Retinal pigment epithelial cell (primary cell): ENCODE data around the gene POLA1.
"Not testable (repeated sequence)": the region's sequence is repeated elsewhere in the genome, so short reads cannot be mapped to it uniquely, and the experiment has no call there.

Experiments used
- DNase-seq: peaks from one replicate; pipeline ENCODE4 v3.0.0-alpha.2; 2010; ENCODE audit warnings: low read depth
- H3K4me3 ChIP-seq: 2 replicates; pipeline ENCODE4 v1.5.1; 2011; ENCODE audit warnings: mild to moderate bottlenecking, low read length, control low read depth, moderate library complexity
- TF ChIP-seq, protein P1 (sequence below): conservative IDR thresholded peaks from 2 replicates; pipeline ENCODE4 v1.5.1; 2011; ENCODE audit warnings: low read depth, low read length, control low read depth, inconsistent platforms

The POLA1 gene

DNA sequence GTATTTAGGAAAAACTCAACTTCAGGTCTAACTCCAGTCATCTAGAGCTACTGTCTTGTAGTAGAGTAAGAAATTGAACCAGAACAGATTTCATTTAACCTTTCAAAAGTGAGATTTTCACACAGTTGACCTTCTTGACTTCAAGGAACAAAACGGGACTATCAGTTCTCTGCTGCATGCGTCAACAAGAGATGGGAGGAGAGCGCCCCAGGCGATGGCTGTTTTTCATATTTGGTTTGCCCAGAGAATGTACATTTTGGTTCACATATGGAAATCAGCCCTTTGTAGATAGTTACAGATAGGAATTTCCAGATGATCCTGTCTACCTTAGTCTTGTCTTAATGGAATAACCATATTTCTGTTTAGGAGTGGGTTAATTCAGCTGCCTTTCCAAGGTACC, 158.1 kb downstream of the POLA1 start:
- TF ChIP-seq, protein P1, sequence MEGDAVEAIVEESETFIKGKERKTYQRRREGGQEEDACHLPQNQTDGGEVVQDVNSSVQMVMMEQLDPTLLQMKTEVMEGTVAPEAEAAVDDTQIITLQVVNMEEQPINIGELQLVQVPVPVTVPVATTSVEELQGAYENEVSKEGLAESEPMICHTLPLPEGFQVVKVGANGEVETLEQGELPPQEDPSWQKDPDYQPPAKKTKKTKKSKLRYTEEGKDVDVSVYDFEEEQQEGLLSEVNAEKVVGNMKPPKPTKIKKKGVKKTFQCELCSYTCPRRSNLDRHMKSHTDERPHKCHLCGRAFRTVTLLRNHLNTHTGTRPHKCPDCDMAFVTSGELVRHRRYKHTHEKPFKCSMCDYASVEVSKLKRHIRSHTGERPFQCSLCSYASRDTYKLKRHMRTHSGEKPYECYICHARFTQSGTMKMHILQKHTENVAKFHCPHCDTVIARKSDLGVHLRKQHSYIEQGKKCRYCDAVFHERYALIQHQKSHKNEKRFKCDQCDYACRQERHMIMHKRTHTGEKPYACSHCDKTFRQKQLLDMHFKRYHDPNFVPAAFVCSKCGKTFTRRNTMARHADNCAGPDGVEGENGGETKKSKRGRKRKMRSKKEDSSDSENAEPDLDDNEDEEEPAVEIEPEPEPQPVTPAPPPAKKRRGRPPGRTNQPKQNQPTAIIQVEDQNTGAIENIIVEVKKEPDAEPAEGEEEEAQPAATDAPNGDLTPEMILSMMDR: no peak
- DNase-seq: no peak
- H3K4me3 ChIP-seq: no peak overlapping the region

DNA sequence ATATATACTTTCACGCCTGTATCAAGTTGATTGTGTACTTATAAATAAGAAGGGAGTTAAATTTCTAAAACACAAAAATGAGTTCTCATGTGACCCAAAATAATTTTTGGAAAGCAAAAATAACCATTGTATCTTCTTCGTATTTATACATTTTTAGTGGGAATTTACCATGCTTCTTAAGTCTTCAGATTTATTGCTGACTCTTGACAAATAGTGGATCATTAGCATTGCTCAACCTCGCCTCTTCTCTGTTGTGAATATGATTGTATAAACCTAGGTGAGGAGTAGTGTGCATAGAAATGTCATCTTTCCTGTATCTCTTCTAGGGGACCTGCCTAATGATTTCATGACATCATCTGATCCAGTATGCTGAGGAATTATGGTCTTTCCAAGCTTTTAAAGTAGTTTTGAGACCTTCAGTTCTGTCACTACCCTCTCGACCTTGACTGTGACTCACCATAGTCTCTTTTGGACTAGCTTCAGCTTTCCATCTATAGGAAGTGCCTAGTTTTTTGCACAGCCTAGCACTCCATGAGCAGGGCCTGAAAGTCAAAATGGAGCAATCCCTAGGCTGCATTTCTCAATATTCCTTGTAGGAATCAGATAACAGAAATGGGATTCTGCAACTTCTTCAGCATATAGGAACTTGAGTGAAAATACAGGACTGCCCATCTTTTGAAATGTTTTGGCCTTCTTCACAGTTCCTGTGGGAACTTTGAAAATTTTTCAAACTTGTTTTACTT, 164.5 kb downstream of the POLA1 start:
- no peak for DNase-seq
- TF ChIP-seq, protein P1: no peak
- no peak overlapping the region for H3K4me3 ChIP-seq

DNA sequence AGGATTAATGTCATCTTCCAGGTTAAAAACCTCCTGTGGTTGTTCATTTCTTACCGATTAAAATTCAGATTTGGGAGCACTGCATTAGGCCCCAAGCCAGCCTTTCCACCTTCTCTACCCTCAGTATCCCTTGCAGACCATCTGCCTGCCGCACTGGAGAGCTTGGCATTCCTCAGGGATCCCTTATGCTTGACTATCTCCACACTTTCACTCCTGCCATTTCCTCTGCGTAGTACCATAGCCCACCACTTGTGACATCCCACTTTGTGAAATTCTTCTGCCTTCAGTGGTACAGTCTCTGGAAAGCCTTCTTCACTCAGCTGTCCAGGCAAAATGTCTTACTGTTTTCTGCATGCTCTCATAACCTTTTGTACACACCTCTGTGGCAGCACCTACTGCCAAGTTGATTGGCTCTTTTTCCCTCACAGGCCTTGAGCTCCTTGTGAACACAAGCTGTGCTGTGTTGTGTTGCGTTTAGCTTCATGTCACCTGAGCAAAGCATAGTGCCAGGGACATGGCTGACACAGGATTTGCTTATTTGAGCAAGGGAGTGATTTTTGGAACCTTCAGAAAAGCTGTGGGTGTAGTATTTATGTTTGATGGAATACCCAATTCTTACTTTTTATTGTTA, 165.6 kb downstream of the POLA1 start:
- no peak for DNase-seq
- TF ChIP-seq, protein P1: no peak
- no peak overlapping the region for H3K4me3 ChIP-seq

DNA sequence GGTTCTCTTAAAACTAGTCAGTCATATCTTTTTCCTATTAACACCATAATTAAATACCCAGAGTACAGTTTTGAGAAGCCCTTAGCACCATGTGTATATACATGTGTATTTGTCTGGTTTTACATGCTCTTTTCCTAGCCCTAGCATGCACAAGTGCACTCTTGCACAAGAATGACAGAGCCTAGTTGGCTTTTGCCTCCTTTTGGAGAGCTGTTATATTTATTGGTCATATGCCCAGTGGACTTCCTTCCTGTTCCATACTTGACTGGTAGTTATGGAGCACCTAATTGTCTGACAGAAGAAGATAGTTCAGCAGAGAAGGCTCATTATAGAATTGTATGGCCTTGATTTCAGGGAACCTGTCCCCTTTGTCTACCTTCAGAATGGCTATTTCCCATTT, 166.4 kb downstream of the POLA1 start:
- H3K4me3 ChIP-seq: no peak overlapping the region
- no peak for DNase-seq
- TF ChIP-seq, protein P1: no peak

DNA sequence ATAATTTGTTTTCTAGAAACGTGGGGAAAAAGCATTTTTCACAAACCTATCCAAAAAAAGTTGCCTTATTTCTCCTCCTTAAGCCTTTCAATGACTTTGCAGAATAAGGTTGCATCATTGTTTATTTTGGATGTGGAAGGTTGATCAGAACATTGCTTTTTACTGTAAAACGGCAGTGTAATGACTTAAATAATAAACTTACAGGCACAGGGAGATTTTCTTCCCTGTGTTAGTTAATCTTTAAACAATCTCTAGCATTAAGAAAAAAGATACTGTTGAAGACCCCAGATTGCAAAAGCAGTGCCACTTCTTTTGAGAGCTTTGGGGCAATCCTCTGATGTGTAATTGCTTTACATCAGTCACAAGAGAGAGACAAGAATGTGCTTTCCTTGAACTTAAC, 168.6 kb downstream of the POLA1 start:
- no peak overlapping the region for H3K4me3 ChIP-seq
- TF ChIP-seq, protein P1: no peak
- DNase-seq: no peak

DNA sequence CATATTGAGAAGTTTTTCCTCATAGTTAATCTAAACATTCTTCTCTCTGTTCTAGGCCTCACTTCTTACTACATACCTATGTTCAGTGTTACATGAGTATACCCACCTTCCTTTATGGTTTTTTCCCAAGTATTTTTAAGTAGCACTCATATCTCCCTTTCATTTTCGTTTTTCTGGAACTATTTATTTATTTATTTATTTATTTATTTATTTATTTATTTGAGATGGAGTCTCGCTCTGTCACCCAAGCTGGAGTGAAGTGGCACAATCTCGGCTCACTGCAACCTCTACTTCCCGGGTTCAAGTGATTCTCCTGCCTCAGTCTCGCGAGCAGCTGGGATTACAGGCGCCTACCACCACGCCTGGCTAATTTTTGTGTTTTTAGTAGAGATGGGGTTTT, 170.1 kb downstream of the POLA1 start:
- not testable (repeated sequence) for H3K4me3 ChIP-seq, DNase-seq

DNA sequence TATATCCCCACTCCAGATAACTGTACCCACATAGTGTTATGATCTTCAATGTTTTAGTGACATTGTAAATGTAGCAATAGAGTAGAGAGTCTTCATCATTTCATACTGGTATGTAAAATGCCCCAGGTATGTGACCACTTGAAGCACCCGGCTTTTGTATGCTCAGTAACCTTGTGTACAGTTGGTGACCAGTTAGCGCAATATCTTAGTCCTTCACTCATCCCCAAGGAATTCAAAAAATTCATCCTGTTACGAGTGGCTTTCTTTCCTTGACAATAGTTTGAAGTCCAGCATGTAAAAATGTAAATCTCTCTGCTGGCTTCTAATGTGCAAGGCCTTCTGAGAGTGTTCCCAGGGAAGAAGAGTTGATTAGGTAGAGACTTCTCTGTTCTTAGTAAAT, 176.4 kb downstream of the POLA1 start:
- DNase-seq: peak; percentile 53

More for the DNA sequence above, 176.4 kb downstream of the POLA1 start:
- H3K4me3 ChIP-seq: no peak overlapping the region
- TF ChIP-seq, protein P1: no peak
